HG02571 (cell line): ENCODE results near the gene MRPS33.
"Not testable (repeated sequence)": the region's sequence is repeated elsewhere in the genome, so short reads cannot be mapped to it uniquely, and the experiment has no call there.

Source experiments
- ATAC-seq: cut with Tn5 transposase; IDR thresholded peaks from one replicate; pipeline ENCODE4 v1.9.1; 2021; ENCODE audit warnings: mild to moderate bottlenecking, moderate library complexity; ENCODE audit not compliant: unreplicated experiment

The MRPS33 gene

GRCh38 chr7:141014524-141015395, at the start of gene MRPS33:
MRPS33 (minus strand) TSS chr7:141014952; CDS start chr7:141010633, 4,319 bp downstream.
- ATAC-seq = peak; percentile 97

GRCh38 chr7:141057788-141058187, 43.0 kb upstream of the MRPS33 start:
- ATAC-seq = no peak

GRCh38 chr7:141055146-141055545, 40.4 kb upstream of the MRPS33 start:
- no peak for ATAC-seq

- ATAC-seq = no peak
These were observed 38.9 kb upstream of the MRPS33 start for GRCh38 chr7:141053626-141054025.

GRCh38 chr7:141045842-141046620, 31.3 kb upstream of the MRPS33 start:
- ATAC-seq = no peak

GRCh38 chr7:141045126-141045841, 30.5 kb upstream of the MRPS33 start:
- ATAC-seq = no peak

- ATAC-seq = no peak
These were observed 28.9 kb upstream of the MRPS33 start for GRCh38 chr7:141043616-141044015.

GRCh38 chr7:141042222-141043193, 27.8 kb upstream of the MRPS33 start:
- no peak for ATAC-seq

- ATAC-seq = no peak
These were observed 24.6 kb upstream of the MRPS33 start for GRCh38 chr7:141039376-141039775.

- ATAC-seq = not testable (repeated sequence)
These were observed 23.3 kb upstream of the MRPS33 start for GRCh38 chr7:141038100-141038499.

- ATAC-seq = not testable (repeated sequence)
These were observed 18.0 kb upstream of the MRPS33 start for GRCh38 chr7:141032539-141033323.

- ATAC-seq = no peak
These were observed 14.0 kb upstream of the MRPS33 start for GRCh38 chr7:141028767-141029166.

GRCh38 chr7:141027043-141027442, 12.3 kb upstream of the MRPS33 start:
- no peak for ATAC-seq

GRCh38 chr7:141024668-141025067, 9.9 kb upstream of the MRPS33 start:
- no peak for ATAC-seq

- ATAC-seq = no peak
These were observed 8.5 kb upstream of the MRPS33 start for GRCh38 chr7:141023295-141023694.

GRCh38 chr7:141017555-141017954, 2.8 kb upstream of the MRPS33 start:
- no peak for ATAC-seq

- no peak for ATAC-seq
These were observed 1.6 kb upstream of the MRPS33 start for GRCh38 chr7:141016349-141016748.

- peak; percentile 1 for ATAC-seq
These were observed 628 bp downstream of the MRPS33 start for GRCh38 chr7:141014125-141014523.

- no peak for ATAC-seq
These were observed 1.4 kb downstream of the MRPS33 start for GRCh38 chr7:141013345-141013715.
